Measurements from ENCODE around the gene PLIN3.

The PLIN3 gene

GRCh38 chr19:4867534-4868285 lies at the start of gene PLIN3:
Gene PLIN3 (minus strand): TSS chr19:4867667. CDS start chr19:4861394, 6,273 bp downstream.
- Histone ChIP-seq H3K36me3 (ENCODE audit: control insufficient read depth in 2 of 2, insufficient read depth in 2 of 2, low read length in 2 of 2) (no peaks in the 10 kb centered on the region), H3K27ac (ENCODE audit: low read length) (peak within 1 kb of the TSS; percentile 69), H3K9ac (ENCODE audit: low read length in 2 of 2) (peak within 1 kb of the TSS; percentile 76 to 80), H3K4me3 (ENCODE audit: low read length in 2 of 2) (peak within 1 kb of the TSS; percentile 71 to 80), H3K9me3 (ENCODE audit: control insufficient read depth in 2 of 2, low read length in 2 of 2) (no peaks in the 10 kb centered on the region), H3K27me3 (ENCODE audit: control insufficient read depth in 1 of 2, insufficient read depth in 2 of 2, low read length in 2 of 2) (peaks cover 0 to 3% of the 10 kb centered on the region in 2 donors), H3K4me1 (ENCODE audit: control insufficient read depth, insufficient read depth, low read length) (peaks cover 13% of the 10 kb centered on the region)

- Histone ChIP-seq H3K36me3 (ENCODE audit: control insufficient read depth in 2 of 2, insufficient read depth in 2 of 2, low read length in 2 of 2) (no peaks in the 10 kb centered on the region), H3K4me1 (ENCODE audit: control insufficient read depth, insufficient read depth, low read length) (peaks cover 7% of the 10 kb centered on the region), H3K27me3 (ENCODE audit: control insufficient read depth in 1 of 2, insufficient read depth in 2 of 2, low read length in 2 of 2) (no peaks in the 10 kb centered on the region), H3K27ac (ENCODE audit: low read length) (no peak overlapping the region), H3K9ac (ENCODE audit: low read length in 2 of 2) (no peak overlapping the region), H3K4me3 (ENCODE audit: low read length in 2 of 2) (peak overlapping the region in 1 of 2 donors; percentile 15), H3K9me3 (ENCODE audit: control insufficient read depth in 2 of 2, low read length in 2 of 2) (no peaks in the 10 kb centered on the region)
Measured at GRCh38 chr19:4916292-4917082, 49.0 kb upstream of the PLIN3 start.

GRCh38 chr19:4914736-4915501 lies 47.5 kb upstream of the PLIN3 start:
- no peaks in the 10 kb centered on the region for H3K9me3 ChIP-seq (ENCODE audit: control insufficient read depth in 2 of 2, low read length in 2 of 2)
- no peak overlapping the region for H3K9ac ChIP-seq (ENCODE audit: low read length in 2 of 2)
- no peak overlapping the region for H3K4me3 ChIP-seq (ENCODE audit: low read length in 2 of 2)
- H3K36me3 ChIP-seq (ENCODE audit: control insufficient read depth in 2 of 2, insufficient read depth in 2 of 2, low read length in 2 of 2), result no peaks in the 10 kb centered on the region
- H3K27me3 ChIP-seq (ENCODE audit: control insufficient read depth in 1 of 2, insufficient read depth in 2 of 2, low read length in 2 of 2), result no peaks in the 10 kb centered on the region
- peaks cover 19% of the 10 kb centered on the region for H3K4me1 ChIP-seq (ENCODE audit: control insufficient read depth, insufficient read depth, low read length)
- no peak overlapping the region for H3K27ac ChIP-seq (ENCODE audit: low read length)

GRCh38 chr19:4913996-4914735 lies 46.7 kb upstream of the PLIN3 start:
- Histone ChIP-seq H3K27me3 (ENCODE audit: control insufficient read depth in 1 of 2, insufficient read depth in 2 of 2, low read length in 2 of 2) (peaks cover 0 to 5% of the 10 kb centered on the region in 2 donors), H3K9me3 (ENCODE audit: control insufficient read depth in 2 of 2, low read length in 2 of 2) (no peaks in the 10 kb centered on the region), H3K36me3 (ENCODE audit: control insufficient read depth in 2 of 2, insufficient read depth in 2 of 2, low read length in 2 of 2) (no peaks in the 10 kb centered on the region), H3K27ac (ENCODE audit: low read length) (no peak overlapping the region), H3K4me1 (ENCODE audit: control insufficient read depth, insufficient read depth, low read length) (peaks cover 25% of the 10 kb centered on the region), H3K4me3 (ENCODE audit: low read length in 2 of 2) (no peak overlapping the region), H3K9ac (ENCODE audit: low read length in 2 of 2) (no peak overlapping the region)

- Histone ChIP-seq H3K27me3 (ENCODE audit: control insufficient read depth in 1 of 2, insufficient read depth in 2 of 2, low read length in 2 of 2) (peaks cover 9 to 18% of the 10 kb centered on the region in 2 donors), H3K9me3 (ENCODE audit: control insufficient read depth in 2 of 2, low read length in 2 of 2) (no peaks in the 10 kb centered on the region), H3K27ac (ENCODE audit: low read length) (no peak overlapping the region), H3K4me3 (ENCODE audit: low read length in 2 of 2) (peak overlapping the region; percentile 12 to 57), H3K9ac (ENCODE audit: low read length in 2 of 2) (peak overlapping the region in 1 of 2 donors; percentile 1), H3K36me3 (ENCODE audit: control insufficient read depth in 2 of 2, insufficient read depth in 2 of 2, low read length in 2 of 2) (no peaks in the 10 kb centered on the region), H3K4me1 (ENCODE audit: control insufficient read depth, insufficient read depth, low read length) (peaks cover 28% of the 10 kb centered on the region)
Measured at GRCh38 chr19:4911786-4912672, 44.6 kb upstream of the PLIN3 start.

- H3K27ac ChIP-seq (ENCODE audit: low read length), result no peak overlapping the region
- peak overlapping the region; percentile 12 to 57 for H3K4me3 ChIP-seq (ENCODE audit: low read length in 2 of 2)
- H3K9ac ChIP-seq (ENCODE audit: low read length in 2 of 2), result peak overlapping the region in 1 of 2 donors; percentile 1
- H3K27me3 ChIP-seq (ENCODE audit: control insufficient read depth in 1 of 2, insufficient read depth in 2 of 2, low read length in 2 of 2), result peaks cover 9 to 18% of the 10 kb centered on the region in 2 donors
- no peaks in the 10 kb centered on the region for H3K36me3 ChIP-seq (ENCODE audit: control insufficient read depth in 2 of 2, insufficient read depth in 2 of 2, low read length in 2 of 2)
- peaks cover 28% of the 10 kb centered on the region for H3K4me1 ChIP-seq (ENCODE audit: control insufficient read depth, insufficient read depth, low read length)
- no peaks in the 10 kb centered on the region for H3K9me3 ChIP-seq (ENCODE audit: control insufficient read depth in 2 of 2, low read length in 2 of 2)
Measured at GRCh38 chr19:4911314-4911713, 43.8 kb upstream of the PLIN3 start.

- H3K36me3 ChIP-seq (ENCODE audit: control insufficient read depth in 2 of 2, insufficient read depth in 2 of 2, low read length in 2 of 2), result no peaks in the 10 kb centered on the region
- H3K4me3 ChIP-seq (ENCODE audit: low read length in 2 of 2), result peak overlapping the region; percentile 52 to 70
- H3K9ac ChIP-seq (ENCODE audit: low read length in 2 of 2), result no peak overlapping the region
- H3K27me3 ChIP-seq (ENCODE audit: control insufficient read depth in 1 of 2, insufficient read depth in 2 of 2, low read length in 2 of 2), result peaks cover 9 to 18% of the 10 kb centered on the region in 2 donors
- H3K4me1 ChIP-seq (ENCODE audit: control insufficient read depth, insufficient read depth, low read length), result peaks cover 28% of the 10 kb centered on the region
- H3K27ac ChIP-seq (ENCODE audit: low read length), result no peak overlapping the region
- H3K9me3 ChIP-seq (ENCODE audit: control insufficient read depth in 2 of 2, low read length in 2 of 2), result no peaks in the 10 kb centered on the region
Measured at GRCh38 chr19:4910594-4911281, 43.3 kb upstream of the PLIN3 start.

- no peak overlapping the region for H3K9ac ChIP-seq (ENCODE audit: low read length in 2 of 2)
- H3K4me1 ChIP-seq (ENCODE audit: control insufficient read depth, insufficient read depth, low read length), result peaks cover 28% of the 10 kb centered on the region
- H3K4me3 ChIP-seq (ENCODE audit: low read length in 2 of 2), result peak overlapping the region; percentile 52 to 70
- H3K9me3 ChIP-seq (ENCODE audit: control insufficient read depth in 2 of 2, low read length in 2 of 2), result no peaks in the 10 kb centered on the region
- H3K36me3 ChIP-seq (ENCODE audit: control insufficient read depth in 2 of 2, insufficient read depth in 2 of 2, low read length in 2 of 2), result no peaks in the 10 kb centered on the region
- H3K27ac ChIP-seq (ENCODE audit: low read length), result no peak overlapping the region
- peaks cover 9 to 18% of the 10 kb centered on the region in 2 donors for H3K27me3 ChIP-seq (ENCODE audit: control insufficient read depth in 1 of 2, insufficient read depth in 2 of 2, low read length in 2 of 2)
Measured at GRCh38 chr19:4909897-4910593, 42.6 kb upstream of the PLIN3 start.
